GM23338 (cell line): ENCODE data around the gene ESYT1. TPM values are rescaled to one million over a fixed set of nuclear protein-coding genes. Genes with fewer than 3 reads are reported as not detected.

Experiments used
- ATAC-seq: fragments of 200-7000 bp; cut with Tn5 transposase; 3 replicates; pipeline ENCODE4 v1.9.1; 2020
- DNase-seq: peaks from one replicate; pipeline ENCODE4 v3.0.0-alpha.2; 2015; ENCODE audit warnings: low spot score
- H2AFZ ChIP-seq: fragments of 200-600 bp; sonication (generic); 2 replicates; pipeline ENCODE4 v1.8.0; 2016; ENCODE audit warnings: antibody characterized with exemption, mild to moderate bottlenecking, moderate library complexity
- H3F3A ChIP-seq: fragments of 200-600 bp; sonication (generic); replicated peaks from 2 replicates; pipeline ENCODE4 v1.8.0; 2017; ENCODE audit warnings: antibody characterized with exemption, mixed run types, low read depth
- H3K27ac ChIP-seq: fragments of 200-600 bp; sonication (generic); 2 replicates; pipeline ENCODE4 v1.6.1; 2016; ENCODE audit warnings: low read depth
- H3K27me3 ChIP-seq: fragments of 200-600 bp; sonication (generic); 2 replicates; pipeline ENCODE4 v1.8.0; 2016; ENCODE audit warnings: mild to moderate bottlenecking, mixed run types, moderate library complexity; ENCODE audit not compliant: insufficient read depth
- H3K36me3 ChIP-seq: fragments of 200-600 bp; sonication (generic); 2 replicates; pipeline ENCODE4 v1.8.0; 2016; ENCODE audit warnings: mild to moderate bottlenecking; ENCODE audit not compliant: insufficient read depth
- H3K4me1 ChIP-seq: fragments of 200-600 bp; sonication (generic); 2 replicates; pipeline ENCODE4 v1.8.0; 2016; ENCODE audit warnings: mild to moderate bottlenecking, moderate library complexity; ENCODE audit not compliant: insufficient read depth
- H3K4me2 ChIP-seq: fragments of 200-600 bp; sonication (generic); 2 replicates; pipeline ENCODE4 v1.7.1; 2017; ENCODE audit warnings: mixed run types
- H3K4me3 ChIP-seq: fragments of 200-600 bp; sonication (generic); 2 replicates; pipeline ENCODE4 v1.6.1; 2016; ENCODE audit warnings: mixed run types
- H3K79me2 ChIP-seq: fragments of 200-600 bp; sonication (generic); replicated peaks from 2 replicates; pipeline ENCODE4 v1.8.0; 2017; ENCODE audit warnings: mild to moderate bottlenecking; ENCODE audit not compliant: insufficient read depth
- H3K9me2 ChIP-seq: fragments of 200-600 bp; sonication (generic); 2 replicates; pipeline ENCODE4 v1.8.0; 2017; ENCODE audit not compliant: insufficient read depth
- H4K20me1 ChIP-seq: fragments of 200-600 bp; sonication (generic); replicated peaks from 2 replicates; pipeline ENCODE4 v1.8.0; 2017; ENCODE audit warnings: mild to moderate bottlenecking; ENCODE audit not compliant: insufficient read depth
- H3K27ac Mint-ChIP-seq: 2 replicates; pipeline ENCODE4 v1.8.0; 2020; ENCODE audit warnings: inconsistent platforms, mild to moderate bottlenecking, moderate library complexity, mixed read lengths
- H3K27me3 Mint-ChIP-seq: 3 replicates; pipeline ENCODE4 v1.8.0; 2022; ENCODE audit warnings: low read depth, mild to moderate bottlenecking, moderate library complexity, mixed read lengths, inconsistent platforms; ENCODE audit not compliant: insufficient read depth, poor library complexity
- H3K36me3 Mint-ChIP-seq: 3 replicates; pipeline ENCODE4 v1.8.0; 2021; ENCODE audit warnings: low read depth, mild to moderate bottlenecking, inconsistent platforms, moderate library complexity, mixed read lengths
- H3K4me1 Mint-ChIP-seq: 3 replicates; pipeline ENCODE4 v1.8.0; 2020; ENCODE audit warnings: mild to moderate bottlenecking, inconsistent platforms, mixed read lengths
- H3K4me3 Mint-ChIP-seq: 3 replicates; pipeline ENCODE4 v1.8.0; 2021; ENCODE audit warnings: moderate library complexity, mild to moderate bottlenecking, inconsistent platforms, mixed read lengths
- H3K9me3 Mint-ChIP-seq: 3 replicates; pipeline ENCODE4 v1.8.0; 2020; ENCODE audit warnings: moderate library complexity, mild to moderate bottlenecking, inconsistent platforms, mixed read lengths
- CREB1 ChIP-seq: fragments of 250-450 bp; sonication (Bioruptor Pico); IDR thresholded peaks from 2 replicates; pipeline ENCODE4 v1.5.0; 2020; ENCODE audit warnings: low read depth, mild to moderate bottlenecking, moderate library complexity
- CTCF ChIP-seq, 2 experiments: fragments of 200-600 bp in 1 of 2; sonication (generic) in 1 of 2; conservative IDR thresholded peaks; 2 replicates each; pipeline versions ENCODE4 v1.5.1 to v1.6.1; 2016 to 2017; ENCODE audit warnings: antibody characterized with exemption in 2 of 2, low read depth in 2 of 2, mild to moderate bottlenecking in 2 of 2, moderate library complexity in 1 of 2
- ETS1 ChIP-seq: IDR thresholded peaks from 2 replicates; pipeline ENCODE4 v1.6.1; 2016; ENCODE audit warnings: antibody characterized with exemption
- EZH2 ChIP-seq: fragments of 200-600 bp; sonication (generic); IDR thresholded peaks from one replicate; pipeline ENCODE4 v1.8.0; 2017; ENCODE audit warnings: antibody characterized with exemption, mild to moderate bottlenecking, low read depth; ENCODE audit not compliant: unreplicated experiment
- EZH2phosphoT487 ChIP-seq: fragments of 200-600 bp; sonication (generic); IDR thresholded peaks from one replicate; pipeline ENCODE4 v1.8.1; 2018; ENCODE audit warnings: antibody characterized with exemption; ENCODE audit not compliant: unreplicated experiment
- JUNB ChIP-seq: IDR thresholded peaks from one replicate; pipeline ENCODE4 v1.6.1; 2016; ENCODE audit warnings: antibody characterized with exemption; ENCODE audit not compliant: unreplicated experiment
- NANOG ChIP-seq: IDR thresholded peaks from 2 replicates; pipeline ENCODE4 v1.6.1; 2016; ENCODE audit warnings: antibody characterized with exemption, borderline replicate concordance
- POLR2AphosphoS5 ChIP-seq: IDR thresholded peaks from 2 replicates; pipeline ENCODE4 v1.6.1; 2016; ENCODE audit warnings: antibody characterized with exemption, low read depth
- REST ChIP-seq: IDR thresholded peaks from one replicate; pipeline ENCODE4 v1.6.1; 2018; ENCODE audit warnings: antibody characterized with exemption; ENCODE audit not compliant: unreplicated experiment
- STAT1 ChIP-seq: IDR thresholded peaks from one replicate; pipeline ENCODE4 v1.6.1; 2016; ENCODE audit warnings: antibody characterized with exemption; ENCODE audit not compliant: unreplicated experiment
- ZNF114 ChIP-seq: fragments of 250-450 bp; sonication (Bioruptor Pico); IDR thresholded peaks from 2 replicates; pipeline ENCODE4 v1.5.0; 2020; ENCODE audit warnings: mild to moderate bottlenecking, moderate library complexity
- ZNF331 ChIP-seq: fragments of 250-450 bp; sonication (Bioruptor Pico); IDR thresholded peaks from 2 replicates; pipeline ENCODE4 v1.5.0; 2020; ENCODE audit warnings: low read depth, mild to moderate bottlenecking, moderate library complexity
- ZNF462 ChIP-seq: fragments of 250-450 bp; sonication (Bioruptor Pico); IDR thresholded peaks from 2 replicates; pipeline ENCODE4 v1.5.0; 2020; ENCODE audit warnings: mild to moderate bottlenecking, moderate library complexity
- polyA plus RNA-seq: library from polyadenylated mRNA; unstranded; fragments of >200 nt; fragmentation: Nextera tagmentation; extraction: Ambion mirVana; gene quantifications from 2 replicates; pipeline ENCODE4 v1.2.1, GENCODE V29; 2016
- total RNA-seq: library from RNA; depleted of rRNA; stranded (reverse); fragments of >200 nt; shearing (Covaris generic); gene quantifications from 2 replicates; pipeline ENCODE4 v1.2.3, GENCODE V29; 2014

Gene ESYT1
- total and polyA plus RNA-seq, 2 experiments from 2014 or later = 23.3 to 142 TPM

- H3F3A ChIP-seq = peaks cover 26% of the 10 kb centered on the region
- no peaks in the 10 kb centered on the region for H3K27me3 ChIP-seq
- no peak overlapping the region for H3K27ac Mint-ChIP-seq
- ATAC-seq (no peak), DNase-seq (no peak)
- no peaks in the 10 kb centered on the region for H3K9me2 ChIP-seq
- H4K20me1 ChIP-seq = no peaks in the 10 kb centered on the region
- no peaks in the 10 kb centered on the region for H3K9me3 Mint-ChIP-seq
- no peak overlapping the region for H3K27ac ChIP-seq
- H3K79me2 ChIP-seq = peaks cover 4% of the 10 kb centered on the region
- TF ChIP-seq REST (no peak), CREB1 (CRISPR knock-in tag) (no peak), STAT1 (no peak), NANOG (no peak), JUNB (no peak), ZNF462 (CRISPR knock-in tag) (no peak), POLR2AphosphoS5 (no peak), EZH2phosphoT487 (no peak), ZNF331 (CRISPR knock-in tag) (no peak), ETS1 (no peak), ZNF114 (CRISPR knock-in tag) (no peak), EZH2 (no peak), CTCF (conservative IDR thresholded peaks at IDR 0.05; ENCODE audit: low read depth in 2 of 2) (no peak)
- peaks cover 74% of the 10 kb centered on the region for H3K36me3 Mint-ChIP-seq
- H3K27me3 Mint-ChIP-seq = peaks cover 14% of the 10 kb centered on the region
- H3K36me3 ChIP-seq = peaks cover 43% of the 10 kb centered on the region
- peaks cover 6% of the 10 kb centered on the region; the same call in 2 of the 3 replicates for H3K4me1 Mint-ChIP-seq
- no peak overlapping the region for H3K4me2 ChIP-seq
- H2AFZ ChIP-seq = no peak overlapping the region
- peaks cover 6% of the 10 kb centered on the region; the same call in 1 of the 2 replicates for H3K4me1 ChIP-seq
- no peak overlapping the region for H3K4me3 ChIP-seq
- H3K4me3 Mint-ChIP-seq = no peak overlapping the region; the same call in 2 of the 3 replicates
These were observed 28.3 kb upstream of the ESYT1 start for GRCh38 chr12:56099787-56100186.
